ENCODE data around the gene RAB44. TPM values are rescaled to one million over a fixed set of nuclear protein-coding genes. Genes with fewer than 3 reads are reported as not detected.

The RAB44 gene
- total RNA-seq, 1 donor from 2014 or later: not detected

- Histone ChIP-seq H3K9me3 (ENCODE audit: control insufficient read depth in 3 of 3, low read length in 3 of 3) (no peaks in the 10 kb centered on the region), H3K27ac (ENCODE audit: low read depth, low read length) (no peak overlapping the region), H3K4me1 (ENCODE audit: control insufficient read depth in 3 of 3, insufficient read depth in 3 of 3, low read length in 3 of 3) (no peaks in the 10 kb centered on the region), H3K4me3 (ENCODE audit: low read length in 3 of 3) (no peak overlapping the region), H3K27me3 (ENCODE audit: control insufficient read depth in 3 of 3, insufficient read depth in 3 of 3, low read length in 3 of 3) (peaks cover 0 to 21% (median 6%) of the 10 kb centered on the region in 3 donors), H3K36me3 (ENCODE audit: control insufficient read depth in 3 of 3, insufficient read depth in 3 of 3, low read length in 3 of 3) (no peaks in the 10 kb centered on the region), H3K9ac (ENCODE audit: low read depth in 1 of 3, low read length in 3 of 3) (no peak overlapping the region)
These were observed 83.0 kb downstream of the RAB44 start for GRCh38 chr6:36780442-36781177.

- Histone ChIP-seq H3K4me3 (ENCODE audit: low read length in 3 of 3) (no peak overlapping the region), H3K36me3 (ENCODE audit: control insufficient read depth in 3 of 3, insufficient read depth in 3 of 3, low read length in 3 of 3) (no peaks in the 10 kb centered on the region), H3K27me3 (ENCODE audit: control insufficient read depth in 3 of 3, insufficient read depth in 3 of 3, low read length in 3 of 3) (peaks cover 0 to 17% (median 6%) of the 10 kb centered on the region in 3 donors), H3K27ac (ENCODE audit: low read depth, low read length) (no peak overlapping the region), H3K9ac (ENCODE audit: low read depth in 1 of 3, low read length in 3 of 3) (no peak overlapping the region), H3K4me1 (ENCODE audit: control insufficient read depth in 3 of 3, insufficient read depth in 3 of 3, low read length in 3 of 3) (no peaks in the 10 kb centered on the region), H3K9me3 (ENCODE audit: control insufficient read depth in 3 of 3, low read length in 3 of 3) (no peaks in the 10 kb centered on the region)
These were observed 84.0 kb downstream of the RAB44 start for GRCh38 chr6:36781669-36782068.

Small RNAs within 50 kb of the gene (small RNA-seq; reads per million reads assigned to genes)
- not detected for gene RF00019

Other genes with a start within 250 kb of the RAB44 start
- gene STK38, start 150.3 kb upstream of the RAB44 start, total RNA-seq: 16.2 TPM
- gene SRSF3, start 103.5 kb upstream of the RAB44 start, total RNA-seq: 144 TPM
- gene CDKN1A, start 19.1 kb upstream of the RAB44 start, total RNA-seq: 62.1 TPM
- gene CPNE5, start 141.6 kb downstream of the RAB44 start, total RNA-seq: 6.3 TPM
- gene PPIL1, start 177.0 kb downstream of the RAB44 start, total RNA-seq: 24.0 TPM
- 22.4 TPM for gene C6orf89, start 188.1 kb downstream of the RAB44 start, total RNA-seq